Fibroblast of mammary gland (primary cell): Measurements from ENCODE around the gene HELZ2.
A peak's percentile ranks its signal among the peaks of the same experiment; 100 is the strongest.

ENCODE experiments used
- DNase-seq: peaks from one replicate; pipeline ENCODE4 v3.0.0-alpha.2; 2010; ENCODE audit warnings: low read depth
- H3K4me3 ChIP-seq: 2 replicates; pipeline ENCODE4 v1.5.1; 2011; ENCODE audit warnings: low read depth, mild to moderate bottlenecking, low read length, moderate library complexity; ENCODE audit not compliant: control insufficient read depth
- TF ChIP-seq, protein P1 (sequence below): conservative IDR thresholded peaks from 2 replicates; pipeline ENCODE4 v1.5.1; 2011; ENCODE audit warnings: low read depth, low read length, inconsistent platforms; ENCODE audit not compliant: control insufficient read depth, insufficient read depth

The HELZ2 gene

DNA sequence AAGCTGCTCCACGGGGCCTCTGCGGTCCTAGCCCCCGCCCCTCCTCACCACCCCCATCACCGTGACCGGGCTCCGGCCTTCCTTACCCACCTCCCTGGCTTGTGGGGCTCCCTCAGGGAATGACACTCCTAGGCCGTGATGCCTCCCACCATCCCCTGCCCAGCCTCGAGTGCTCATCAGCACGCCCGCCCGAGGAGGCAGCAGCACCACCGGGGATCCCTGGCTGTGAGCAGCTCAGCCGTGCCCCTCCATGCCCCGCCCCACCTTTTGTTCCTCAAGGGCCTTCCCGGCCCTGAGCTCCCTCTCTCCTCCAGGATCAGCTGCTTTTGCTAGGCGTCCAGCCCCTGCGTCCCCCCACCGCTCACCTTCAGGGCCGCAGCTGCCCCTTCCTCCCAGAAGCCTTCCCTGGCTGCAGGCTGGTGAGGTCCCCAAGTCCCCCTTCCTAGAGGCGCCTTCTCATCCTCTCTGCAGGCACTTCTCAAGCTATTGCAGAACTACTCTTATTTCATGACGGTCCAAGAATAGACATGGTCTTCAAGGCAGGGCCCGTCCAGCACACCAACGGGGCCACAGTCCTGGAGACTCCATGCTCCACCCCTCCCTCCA, 17.1 kb downstream of the HELZ2 start:
- TF ChIP-seq, protein P1, sequence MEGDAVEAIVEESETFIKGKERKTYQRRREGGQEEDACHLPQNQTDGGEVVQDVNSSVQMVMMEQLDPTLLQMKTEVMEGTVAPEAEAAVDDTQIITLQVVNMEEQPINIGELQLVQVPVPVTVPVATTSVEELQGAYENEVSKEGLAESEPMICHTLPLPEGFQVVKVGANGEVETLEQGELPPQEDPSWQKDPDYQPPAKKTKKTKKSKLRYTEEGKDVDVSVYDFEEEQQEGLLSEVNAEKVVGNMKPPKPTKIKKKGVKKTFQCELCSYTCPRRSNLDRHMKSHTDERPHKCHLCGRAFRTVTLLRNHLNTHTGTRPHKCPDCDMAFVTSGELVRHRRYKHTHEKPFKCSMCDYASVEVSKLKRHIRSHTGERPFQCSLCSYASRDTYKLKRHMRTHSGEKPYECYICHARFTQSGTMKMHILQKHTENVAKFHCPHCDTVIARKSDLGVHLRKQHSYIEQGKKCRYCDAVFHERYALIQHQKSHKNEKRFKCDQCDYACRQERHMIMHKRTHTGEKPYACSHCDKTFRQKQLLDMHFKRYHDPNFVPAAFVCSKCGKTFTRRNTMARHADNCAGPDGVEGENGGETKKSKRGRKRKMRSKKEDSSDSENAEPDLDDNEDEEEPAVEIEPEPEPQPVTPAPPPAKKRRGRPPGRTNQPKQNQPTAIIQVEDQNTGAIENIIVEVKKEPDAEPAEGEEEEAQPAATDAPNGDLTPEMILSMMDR, result no peak
- H3K4me3 ChIP-seq, result no peak overlapping the region
- DNase-seq, result no peak

DNA sequence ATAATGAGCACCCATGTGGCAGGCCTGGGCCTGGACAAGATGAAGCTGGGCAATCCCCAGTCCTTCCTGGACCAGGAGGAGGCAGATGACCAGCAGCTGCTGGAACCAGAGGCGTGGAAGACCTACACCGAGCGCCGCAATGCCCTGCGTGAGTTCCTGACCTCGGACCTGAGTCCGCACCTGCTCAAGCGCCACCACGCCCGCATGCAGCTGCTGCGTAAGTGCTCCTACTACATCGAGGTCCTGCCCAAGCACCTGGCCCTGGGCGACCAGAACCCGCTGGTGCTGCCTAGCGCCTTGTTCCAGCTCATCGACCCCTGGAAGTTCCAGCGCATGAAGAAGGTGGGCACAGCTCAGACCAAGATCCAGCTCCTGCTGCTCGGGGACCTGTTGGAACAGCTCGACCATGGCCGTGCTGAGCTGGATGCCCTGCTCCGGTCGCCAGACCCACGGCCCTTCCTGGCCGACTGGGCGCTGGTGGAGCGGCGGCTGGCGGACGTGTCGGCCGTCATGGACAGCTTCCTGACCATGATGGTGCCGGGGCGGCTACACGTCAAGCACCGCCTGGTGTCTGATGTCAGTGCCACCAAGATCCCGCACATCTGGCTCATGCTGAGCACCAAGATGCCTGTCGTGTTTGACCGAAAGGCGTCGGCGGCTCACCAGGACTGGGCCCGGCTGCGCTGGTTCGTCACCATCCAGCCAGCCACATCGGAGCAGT, 18.2 kb downstream of the HELZ2 start:
- DNase-seq, result no peak
- H3K4me3 ChIP-seq, result no peak overlapping the region
- TF ChIP-seq, protein P1, result no peak

DNA sequence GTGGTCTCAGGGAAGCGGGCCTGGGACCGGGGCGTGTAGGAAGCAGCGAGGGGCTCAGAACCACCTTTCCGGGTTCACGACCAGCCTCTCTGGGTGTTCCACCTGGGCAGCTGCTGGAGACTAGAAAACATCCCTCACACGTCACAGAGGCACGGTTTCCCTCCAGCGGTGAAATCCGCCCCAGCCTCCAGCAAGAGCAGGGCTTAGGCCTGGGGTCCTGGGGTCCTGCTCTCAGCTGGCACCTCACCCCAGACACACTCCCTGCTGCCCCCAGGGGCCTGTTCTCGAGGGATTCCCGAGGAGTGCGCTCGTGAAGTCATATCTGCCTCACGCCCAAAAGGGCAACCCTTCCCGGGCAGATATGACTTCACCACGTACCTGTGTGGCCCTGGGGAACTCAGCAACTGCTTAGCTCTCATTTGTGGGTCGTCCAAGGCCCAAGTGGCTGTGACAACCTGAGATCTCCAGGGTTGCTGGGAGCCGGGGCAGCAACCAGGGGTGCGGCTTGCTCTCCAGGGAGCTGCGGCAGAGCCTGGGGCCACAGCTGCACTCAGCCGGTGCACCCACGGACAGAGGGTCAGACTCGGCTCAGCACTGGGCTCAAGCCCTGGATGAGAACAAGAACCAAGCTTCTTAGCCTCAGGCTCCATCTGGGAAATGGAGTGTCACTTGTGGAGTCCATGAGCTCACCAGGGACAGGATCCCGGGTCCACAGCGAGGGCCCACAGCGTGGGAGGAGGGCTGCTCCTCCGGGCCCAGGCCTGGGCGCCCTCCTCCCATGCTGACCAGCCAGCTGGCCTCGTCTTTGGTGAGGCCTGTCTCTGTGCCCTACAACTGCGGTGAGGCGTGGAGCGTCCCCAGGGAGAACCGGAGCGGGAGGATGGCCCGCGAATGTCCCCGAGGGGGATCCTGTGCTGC, 19.4 kb downstream of the HELZ2 start:
- DNase-seq, result no peak
- no peak overlapping the region for H3K4me3 ChIP-seq
- TF ChIP-seq, protein P1, result no peak

DNA sequence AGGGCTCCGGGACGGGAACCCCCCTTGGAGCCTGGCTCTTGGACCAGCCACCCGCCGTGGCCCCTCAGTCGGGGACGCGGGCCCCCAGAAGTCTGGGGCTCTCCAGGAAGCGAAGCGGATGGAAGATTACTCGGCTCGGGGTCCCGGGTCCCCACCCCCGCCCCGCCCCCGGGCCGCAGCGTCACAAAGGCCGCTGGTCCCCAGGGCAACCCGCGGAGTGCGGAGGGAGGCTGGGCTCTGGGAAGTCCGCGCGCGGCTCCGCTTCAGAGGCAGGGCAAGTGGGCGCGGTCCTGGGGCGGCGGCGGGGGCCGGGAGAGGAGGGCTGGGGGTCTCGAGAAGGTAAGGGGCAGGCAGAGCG, 20.1 kb downstream of the HELZ2 start, which contains the start of gene FNDC11:
Gene FNDC11, plus strand, starts transcription at position 227 of the 358 bp plus-strand sequence. CDS start 1,505 bp downstream, outside the sequence.
- DNase-seq, result no peak
- TF ChIP-seq, protein P1, result no peak
- H3K4me3 ChIP-seq, result peak within 1 kb of the TSS; percentile 51

DNA sequence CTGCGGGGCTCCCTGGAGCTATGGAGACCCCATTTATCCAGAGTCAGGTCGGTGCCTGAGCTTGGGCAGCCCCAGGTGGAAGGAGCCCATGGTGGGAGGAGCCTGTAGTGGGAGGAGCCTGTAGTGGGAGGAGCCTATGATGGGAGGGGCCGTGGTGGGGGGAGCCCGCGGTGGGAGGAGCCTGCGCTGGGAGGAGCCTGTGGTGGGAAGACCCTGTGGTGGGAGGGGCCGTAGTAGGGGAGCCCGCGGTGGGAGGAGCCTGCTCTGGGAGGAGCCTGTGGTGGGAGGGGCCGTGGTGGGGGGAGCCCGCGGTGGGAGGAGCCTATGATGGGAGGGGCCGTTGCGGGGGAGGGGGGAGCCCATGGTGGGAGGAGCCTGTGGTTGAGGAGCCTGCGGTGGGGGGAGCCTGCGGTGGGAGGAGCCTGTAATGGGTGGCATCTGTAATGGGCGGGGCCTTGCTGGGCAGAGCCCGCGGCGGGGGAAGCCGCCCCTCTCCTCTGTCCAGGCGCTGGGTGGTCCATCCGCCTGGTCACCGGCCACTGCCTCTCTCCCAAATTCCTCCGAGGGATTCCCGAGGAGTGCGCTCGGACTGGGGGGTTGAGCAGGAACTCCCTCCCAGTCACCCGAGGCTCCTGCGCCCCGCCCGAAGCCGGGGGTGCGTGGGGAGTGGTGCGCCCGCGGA, 20.6 kb downstream of the HELZ2 start:
- DNase-seq, result peak; percentile 79
- TF ChIP-seq, protein P1, result no peak
- peak overlapping the region; percentile 51 for H3K4me3 ChIP-seq

DNA sequence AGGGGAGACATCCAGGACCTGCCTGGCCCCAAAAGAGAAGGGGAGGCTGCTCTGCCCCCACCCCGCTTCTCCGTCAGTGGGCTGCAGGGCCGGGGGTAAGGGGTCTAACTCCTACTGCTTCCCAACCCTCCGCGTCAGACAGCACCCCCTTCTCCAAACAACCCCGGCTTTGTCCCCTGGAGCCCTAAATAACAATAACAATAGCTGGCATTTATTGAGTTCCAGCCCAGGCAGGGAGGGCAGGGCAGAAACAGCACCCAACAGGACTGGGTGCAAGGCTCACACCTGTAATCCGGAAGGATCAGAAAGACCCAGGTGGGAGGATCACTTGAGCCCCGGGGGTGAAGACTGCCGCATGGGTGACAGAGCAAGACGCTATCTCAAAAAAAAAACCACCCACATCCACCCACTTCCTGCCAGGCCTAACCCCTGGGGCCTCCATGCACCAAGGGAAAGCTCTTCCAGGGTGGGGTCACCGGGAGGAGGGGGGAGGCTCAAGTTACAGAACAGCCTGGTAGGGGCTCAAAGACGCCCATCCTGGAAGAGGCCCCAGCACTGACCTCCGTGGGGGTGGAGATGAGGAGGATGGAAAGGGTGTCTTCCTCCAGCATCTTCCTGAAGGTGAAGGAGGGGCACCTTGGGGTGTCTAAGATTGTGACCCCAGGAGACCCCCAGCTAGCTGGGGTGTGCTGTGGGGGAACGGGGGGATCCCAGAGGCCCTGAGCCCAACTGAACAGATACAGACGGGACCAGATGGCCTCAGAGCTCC, 21.4 kb downstream of the HELZ2 start:
- DNase-seq, result no peak
- TF ChIP-seq, protein P1, result no peak
- no peak overlapping the region for H3K4me3 ChIP-seq
